ENCODE measurements around the gene KRTAP4-4.
"Not testable (repeated sequence)": the region's sequence is repeated elsewhere in the genome, so short reads cannot be mapped to it uniquely, and the experiment has no call there.

The KRTAP4-4 gene

GRCh38 chr17:41131979-41132378, 28.6 kb downstream of the KRTAP4-4 start:
- peaks cover 6% of the 10 kb centered on the region for H3K4me1 ChIP-seq (ENCODE audit: control insufficient read depth, insufficient read depth, low read length, poor library complexity, severe bottlenecking)
- DNase-seq = no peak
- H3K27ac ChIP-seq (ENCODE audit: insufficient read depth, low read length, poor library complexity, severe bottlenecking) = no peak overlapping the region
- H3K36me3 ChIP-seq (ENCODE audit: control insufficient read depth, insufficient read depth, low read length) = no peaks in the 10 kb centered on the region
- H3K27me3 ChIP-seq (replicated peaks; ENCODE audit: control insufficient read depth, insufficient read depth, low read length, poor library complexity, severe bottlenecking) = no peaks in the 10 kb centered on the region
- no peak overlapping the region for H3K4me3 ChIP-seq (ENCODE audit: insufficient read depth, low read depth, low read length, poor library complexity, severe bottlenecking)
- H3K9me3 ChIP-seq (ENCODE audit: control insufficient read depth, low read length) = no peaks in the 10 kb centered on the region

GRCh38 chr17:41127371-41127770, 33.2 kb downstream of the KRTAP4-4 start:
- Histone ChIP-seq H3K9me3 (ENCODE audit: control insufficient read depth, low read length) (no peaks in the 10 kb centered on the region), H3K36me3 (ENCODE audit: control insufficient read depth, insufficient read depth, low read length) (no peaks in the 10 kb centered on the region), H3K27ac (ENCODE audit: insufficient read depth, low read length, poor library complexity, severe bottlenecking) (no peak overlapping the region), H3K4me3 (ENCODE audit: insufficient read depth, low read depth, low read length, poor library complexity, severe bottlenecking) (no peak overlapping the region), H3K4me1 (ENCODE audit: control insufficient read depth, insufficient read depth, low read length, poor library complexity, severe bottlenecking) (peaks cover 34% of the 10 kb centered on the region), H3K27me3 (replicated peaks; ENCODE audit: control insufficient read depth, insufficient read depth, low read length, poor library complexity, severe bottlenecking) (no peaks in the 10 kb centered on the region)
- DNase-seq = no peak

- no peak for DNase-seq
- Histone ChIP-seq H3K27ac (ENCODE audit: insufficient read depth, low read length, poor library complexity, severe bottlenecking) (no peak overlapping the region), H3K36me3 (ENCODE audit: control insufficient read depth, insufficient read depth, low read length) (no peaks in the 10 kb centered on the region), H3K4me1 (ENCODE audit: control insufficient read depth, insufficient read depth, low read length, poor library complexity, severe bottlenecking) (peaks cover 34% of the 10 kb centered on the region), H3K9me3 (ENCODE audit: control insufficient read depth, low read length) (no peaks in the 10 kb centered on the region), H3K4me3 (ENCODE audit: insufficient read depth, low read depth, low read length, poor library complexity, severe bottlenecking) (no peak overlapping the region), H3K27me3 (replicated peaks; ENCODE audit: control insufficient read depth, insufficient read depth, low read length, poor library complexity, severe bottlenecking) (no peaks in the 10 kb centered on the region)
Measured at GRCh38 chr17:41126412-41126811, 34.1 kb downstream of the KRTAP4-4 start.

GRCh38 chr17:41125064-41125463, 35.5 kb downstream of the KRTAP4-4 start:
- Histone ChIP-seq H3K4me3 (ENCODE audit: insufficient read depth, low read depth, low read length, poor library complexity, severe bottlenecking) (no peak overlapping the region), H3K4me1 (ENCODE audit: control insufficient read depth, insufficient read depth, low read length, poor library complexity, severe bottlenecking) (peaks cover 33% of the 10 kb centered on the region), H3K36me3 (ENCODE audit: control insufficient read depth, insufficient read depth, low read length) (no peaks in the 10 kb centered on the region), H3K27ac (ENCODE audit: insufficient read depth, low read length, poor library complexity, severe bottlenecking) (no peak overlapping the region), H3K27me3 (replicated peaks; ENCODE audit: control insufficient read depth, insufficient read depth, low read length, poor library complexity, severe bottlenecking) (no peaks in the 10 kb centered on the region), H3K9me3 (ENCODE audit: control insufficient read depth, low read length) (no peaks in the 10 kb centered on the region)
- DNase-seq = no peak

GRCh38 chr17:41123991-41124371, 36.6 kb downstream of the KRTAP4-4 start, which contains the start of gene KRTAP4-12:
Gene KRTAP4-12 (minus strand): TSS chr17:41124182. CDS start chr17:41124122, 60 bp downstream.
- not testable (repeated sequence) for H3K27me3 ChIP-seq (replicated peaks; ENCODE audit: control insufficient read depth, insufficient read depth, low read length, poor library complexity, severe bottlenecking); H3K27ac ChIP-seq (ENCODE audit: insufficient read depth, low read length, poor library complexity, severe bottlenecking); H3K9me3 ChIP-seq (ENCODE audit: control insufficient read depth, low read length); H3K36me3 ChIP-seq (ENCODE audit: control insufficient read depth, insufficient read depth, low read length); H3K4me3 ChIP-seq (ENCODE audit: insufficient read depth, low read depth, low read length, poor library complexity, severe bottlenecking); DNase-seq
- peaks cover 33% of the 10 kb centered on the region for H3K4me1 ChIP-seq (ENCODE audit: control insufficient read depth, insufficient read depth, low read length, poor library complexity, severe bottlenecking)

- not testable (repeated sequence) for H3K27me3 ChIP-seq (replicated peaks; ENCODE audit: control insufficient read depth, insufficient read depth, low read length, poor library complexity, severe bottlenecking); H3K4me3 ChIP-seq (ENCODE audit: insufficient read depth, low read depth, low read length, poor library complexity, severe bottlenecking); DNase-seq; H3K36me3 ChIP-seq (ENCODE audit: control insufficient read depth, insufficient read depth, low read length); H3K9me3 ChIP-seq (ENCODE audit: control insufficient read depth, low read length); H3K27ac ChIP-seq (ENCODE audit: insufficient read depth, low read length, poor library complexity, severe bottlenecking)
- peaks cover 33% of the 10 kb centered on the region for H3K4me1 ChIP-seq (ENCODE audit: control insufficient read depth, insufficient read depth, low read length, poor library complexity, severe bottlenecking)
Measured at GRCh38 chr17:41123292-41123990, 37.1 kb downstream of the KRTAP4-4 start.

- no peaks in the 10 kb centered on the region for H3K9me3 ChIP-seq (ENCODE audit: control insufficient read depth, low read length)
- no peaks in the 10 kb centered on the region for H3K36me3 ChIP-seq (ENCODE audit: control insufficient read depth, insufficient read depth, low read length)
- H3K27me3 ChIP-seq (replicated peaks; ENCODE audit: control insufficient read depth, insufficient read depth, low read length, poor library complexity, severe bottlenecking) = no peaks in the 10 kb centered on the region
- no peak overlapping the region for H3K27ac ChIP-seq (ENCODE audit: insufficient read depth, low read length, poor library complexity, severe bottlenecking)
- H3K4me3 ChIP-seq (ENCODE audit: insufficient read depth, low read depth, low read length, poor library complexity, severe bottlenecking) = no peak overlapping the region
- no peak for DNase-seq
- H3K4me1 ChIP-seq (ENCODE audit: control insufficient read depth, insufficient read depth, low read length, poor library complexity, severe bottlenecking) = peaks cover 33% of the 10 kb centered on the region
Measured at GRCh38 chr17:41121742-41122141, 38.8 kb downstream of the KRTAP4-4 start.

GRCh38 chr17:41119696-41120690, 40.6 kb downstream of the KRTAP4-4 start:
- H3K4me1 ChIP-seq (ENCODE audit: control insufficient read depth, insufficient read depth, low read length, poor library complexity, severe bottlenecking) = peaks cover 23% of the 10 kb centered on the region
- not testable (repeated sequence) for H3K9me3 ChIP-seq (ENCODE audit: control insufficient read depth, low read length); H3K27me3 ChIP-seq (replicated peaks; ENCODE audit: control insufficient read depth, insufficient read depth, low read length, poor library complexity, severe bottlenecking); H3K27ac ChIP-seq (ENCODE audit: insufficient read depth, low read length, poor library complexity, severe bottlenecking); H3K36me3 ChIP-seq (ENCODE audit: control insufficient read depth, insufficient read depth, low read length); H3K4me3 ChIP-seq (ENCODE audit: insufficient read depth, low read depth, low read length, poor library complexity, severe bottlenecking); DNase-seq

- Histone ChIP-seq H3K4me1 (ENCODE audit: control insufficient read depth, insufficient read depth, low read length, poor library complexity, severe bottlenecking) (peaks cover 10% of the 10 kb centered on the region), H3K4me3 (ENCODE audit: insufficient read depth, low read depth, low read length, poor library complexity, severe bottlenecking) (no peak overlapping the region), H3K27ac (ENCODE audit: insufficient read depth, low read length, poor library complexity, severe bottlenecking) (no peak overlapping the region), H3K9me3 (ENCODE audit: control insufficient read depth, low read length) (no peaks in the 10 kb centered on the region), H3K36me3 (ENCODE audit: control insufficient read depth, insufficient read depth, low read length) (no peaks in the 10 kb centered on the region), H3K27me3 (replicated peaks; ENCODE audit: control insufficient read depth, insufficient read depth, low read length, poor library complexity, severe bottlenecking) (no peaks in the 10 kb centered on the region)
- DNase-seq = no peak
Measured at GRCh38 chr17:41118721-41119120, 41.8 kb downstream of the KRTAP4-4 start.

- not testable (repeated sequence) for H3K4me1 ChIP-seq (ENCODE audit: control insufficient read depth, insufficient read depth, low read length, poor library complexity, severe bottlenecking); H3K4me3 ChIP-seq (ENCODE audit: insufficient read depth, low read depth, low read length, poor library complexity, severe bottlenecking); H3K27ac ChIP-seq (ENCODE audit: insufficient read depth, low read length, poor library complexity, severe bottlenecking); H3K36me3 ChIP-seq (ENCODE audit: control insufficient read depth, insufficient read depth, low read length); H3K9me3 ChIP-seq (ENCODE audit: control insufficient read depth, low read length); H3K27me3 ChIP-seq (replicated peaks; ENCODE audit: control insufficient read depth, insufficient read depth, low read length, poor library complexity, severe bottlenecking); DNase-seq
Measured at GRCh38 chr17:41117846-41118386, 42.6 kb downstream of the KRTAP4-4 start, which contains the start of gene KRTAP4-11. Gene KRTAP4-11 (minus strand): TSS chr17:41118373. CDS start chr17:41118315, 58 bp downstream.

Measured in effector memory CD4-positive, alpha-beta T cell (primary cell).